Mesendoderm (in vitro differentiated cells): ENCODE data around the gene RASL10A.

ENCODE experiments used
- DNase-seq: peaks from one replicate; pipeline ENCODE4 v3.0.0; 2013
- H2AK5ac ChIP-seq: 2 replicates; pipeline ENCODE4 v1.6.1; 2013; ENCODE audit warnings: low read length, inconsistent platforms
- H2BK120ac ChIP-seq: 2 replicates; pipeline ENCODE4 v1.6.1; 2013; ENCODE audit warnings: low read depth, mild to moderate bottlenecking, low read length, moderate library complexity, mixed read lengths
- H2BK15ac ChIP-seq: replicated peaks from 2 replicates; pipeline ENCODE4 v1.6.1; 2013; ENCODE audit warnings: low read depth, mild to moderate bottlenecking, moderate library complexity
- H2BK5ac ChIP-seq: 2 replicates; pipeline ENCODE4 v1.6.1; 2013; ENCODE audit warnings: low read length, inconsistent platforms
- H3K18ac ChIP-seq: 2 replicates; pipeline ENCODE4 v1.6.1; 2013; ENCODE audit warnings: mild to moderate bottlenecking, low read length, mixed read lengths
- H3K23ac ChIP-seq: one replicate; pipeline ENCODE4 v1.6.1; 2013; ENCODE audit warnings: low read length
- H3K27ac ChIP-seq: 2 replicates; pipeline ENCODE4 v1.5.1; 2013; ENCODE audit warnings: low read depth, mild to moderate bottlenecking, inconsistent platforms, low read length, moderate library complexity
- H3K27me3 ChIP-seq: 2 replicates; pipeline ENCODE4 v1.6.1; 2013; ENCODE audit warnings: low read length, control low read depth, mild to moderate bottlenecking, inconsistent platforms; ENCODE audit not compliant: insufficient read depth, poor library complexity
- H3K36me3 ChIP-seq: 2 replicates; pipeline ENCODE4 v1.6.1; 2013; ENCODE audit warnings: low read length, inconsistent platforms; ENCODE audit not compliant: control insufficient read depth, insufficient read depth
- H3K4ac ChIP-seq: one replicate; pipeline ENCODE4 v1.6.1; 2013; ENCODE audit warnings: low read depth, mild to moderate bottlenecking, low read length, moderate library complexity
- H3K4me1 ChIP-seq: 2 replicates; pipeline ENCODE4 v1.6.1; 2013; ENCODE audit warnings: low read depth, low read length, inconsistent platforms; ENCODE audit not compliant: control insufficient read depth
- H3K4me2 ChIP-seq: 2 replicates; pipeline ENCODE4 v1.6.1; 2013; ENCODE audit warnings: low read length
- H3K4me3 ChIP-seq: 2 replicates; pipeline ENCODE4 v1.5.1; 2013; ENCODE audit warnings: mild to moderate bottlenecking, low read length
- H3K56ac ChIP-seq: one replicate; pipeline ENCODE4 v1.6.1; 2013; ENCODE audit warnings: low read length
- H3K79me1 ChIP-seq: 2 replicates; pipeline ENCODE4 v1.6.1; 2013; ENCODE audit warnings: low read length, inconsistent platforms
- H3K79me2 ChIP-seq: 2 replicates; pipeline ENCODE4 v1.6.1; 2013; ENCODE audit warnings: mild to moderate bottlenecking, low read length; ENCODE audit not compliant: control insufficient read depth, insufficient read depth
- H3K9ac ChIP-seq: 2 replicates; pipeline ENCODE4 v1.6.1; 2013; ENCODE audit warnings: low read length, inconsistent platforms
- H4K5ac ChIP-seq: one replicate; pipeline ENCODE4 v1.6.1; 2013; ENCODE audit warnings: low read length
- H4K8ac ChIP-seq: one replicate; pipeline ENCODE4 v1.6.1; 2013; ENCODE audit warnings: low read depth, mild to moderate bottlenecking, control low read depth, low read length, moderate library complexity
- WGBS: extraction: QIAGEN DNeasy Blood & Tissue Kit; methylation state at CpG from one replicate; pipeline ENCODE4 v1.1.7; 2013; ENCODE audit warnings: low lambda C conversion rate, missing lambda C conversion rate; ENCODE audit not compliant: insufficient coverage; ENCODE audit errors: extremely low coverage; 5-methylcytosine and 5-hydroxymethylcytosine counted together

RASL10A gene

DNA sequence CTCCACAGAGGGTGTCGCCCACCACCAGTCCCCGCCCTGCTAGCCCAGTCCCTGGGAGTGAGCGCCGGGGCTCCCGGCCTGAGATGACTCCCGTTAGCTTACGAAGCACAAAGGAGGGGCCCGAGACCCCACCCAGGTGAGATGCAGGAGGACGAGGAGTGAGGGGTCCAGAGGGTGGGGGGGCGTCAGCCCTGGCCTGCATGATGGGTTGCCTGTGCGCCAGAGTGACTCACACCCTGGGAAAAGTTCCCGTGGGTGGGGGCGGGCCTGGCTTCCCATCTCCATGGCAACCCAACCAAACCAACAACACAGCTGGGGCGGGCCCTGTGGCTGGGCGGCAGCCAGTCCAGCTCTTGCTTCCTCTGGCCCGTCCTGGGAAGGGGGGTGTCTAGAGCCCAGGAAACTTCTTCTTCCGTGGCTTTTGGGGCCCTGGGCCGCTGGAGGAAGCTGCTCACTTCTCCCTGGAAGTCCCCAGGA lies 4.6 kb downstream of the RASL10A start:
- Histone ChIP-seq H3K9ac (no peak overlapping the region), H4K8ac (no peak overlapping the region), H3K4ac (no peak overlapping the region), H3K27me3 (peaks cover 12% of the 10 kb centered on the region), H2BK120ac (no peak overlapping the region), H3K4me1 (peaks cover 4% of the 10 kb centered on the region), H3K79me1 (no peaks in the 10 kb centered on the region), H3K4me2 (no peak overlapping the region), H2BK5ac (no peak overlapping the region), H3K36me3 (no peaks in the 10 kb centered on the region), H4K5ac (no peak overlapping the region), H3K23ac (no peak overlapping the region), H3K27ac (no peak overlapping the region), H3K4me3 (no peak overlapping the region), H3K56ac (no peak overlapping the region), H3K79me2 (no peaks in the 10 kb centered on the region), H2BK15ac (no peak overlapping the region), H2AK5ac (no peak overlapping the region), H3K18ac (no peak overlapping the region)
- DNase-seq, result peak; percentile 95
- no CpG with 5 or more reads among the region's 18 CpGs for WGBS

DNA sequence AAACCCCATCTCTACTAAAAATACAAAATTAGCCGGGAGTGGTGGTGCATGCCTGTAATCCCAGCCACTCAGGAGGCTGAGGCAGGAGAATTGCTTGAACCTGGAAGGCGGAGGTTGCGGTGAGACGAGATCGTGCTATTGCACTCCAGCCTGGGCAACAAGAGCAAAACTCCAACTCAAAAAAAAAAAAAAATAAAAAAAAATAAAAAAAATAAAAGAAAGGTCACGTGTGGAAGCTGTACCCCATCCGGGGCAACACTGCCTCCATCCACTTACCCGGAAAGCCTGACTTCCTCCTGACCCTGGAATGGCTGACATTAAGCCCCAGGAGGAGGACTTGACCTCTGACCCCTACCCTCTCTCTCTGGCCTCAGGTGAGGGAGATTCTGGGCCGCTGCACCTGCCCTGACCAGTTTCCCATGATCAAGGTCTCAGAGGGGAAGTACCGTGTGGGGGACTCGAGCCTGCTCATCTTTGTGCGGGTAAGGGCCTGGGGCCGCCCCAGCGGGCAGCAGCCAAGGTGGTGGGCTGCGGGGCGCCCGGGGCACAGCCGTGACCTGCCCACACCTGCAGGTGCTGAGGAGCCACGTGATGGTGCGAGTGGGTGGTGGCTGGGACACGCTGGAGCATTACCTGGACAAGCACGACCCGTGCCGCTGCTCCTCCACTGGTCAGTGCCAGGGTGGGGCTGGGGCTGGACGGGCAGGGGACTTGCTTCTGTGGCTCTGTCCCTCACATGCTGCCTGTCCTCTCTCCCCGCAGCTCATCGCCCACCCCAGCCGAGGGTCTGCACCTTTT lies 5.2 kb downstream of the RASL10A start:
- Histone ChIP-seq H2BK15ac (no peak overlapping the region), H3K23ac (no peak overlapping the region), H4K5ac (no peak overlapping the region), H3K56ac (no peak overlapping the region), H3K27ac (no peak overlapping the region), H3K4me1 (peaks cover 5% of the 10 kb centered on the region), H3K4me2 (no peak overlapping the region), H3K36me3 (no peaks in the 10 kb centered on the region), H3K79me1 (no peaks in the 10 kb centered on the region), H2BK120ac (no peak overlapping the region), H3K4ac (no peak overlapping the region), H3K18ac (no peak overlapping the region), H3K4me3 (no peak overlapping the region), H4K8ac (no peak overlapping the region), H3K9ac (no peak overlapping the region), H3K79me2 (no peaks in the 10 kb centered on the region), H2BK5ac (no peak overlapping the region), H3K27me3 (peaks cover 12% of the 10 kb centered on the region), H2AK5ac (no peak overlapping the region)
- no CpG with 5 or more reads among the region's 28 CpGs for WGBS
- DNase-seq, result no peak

DNA sequence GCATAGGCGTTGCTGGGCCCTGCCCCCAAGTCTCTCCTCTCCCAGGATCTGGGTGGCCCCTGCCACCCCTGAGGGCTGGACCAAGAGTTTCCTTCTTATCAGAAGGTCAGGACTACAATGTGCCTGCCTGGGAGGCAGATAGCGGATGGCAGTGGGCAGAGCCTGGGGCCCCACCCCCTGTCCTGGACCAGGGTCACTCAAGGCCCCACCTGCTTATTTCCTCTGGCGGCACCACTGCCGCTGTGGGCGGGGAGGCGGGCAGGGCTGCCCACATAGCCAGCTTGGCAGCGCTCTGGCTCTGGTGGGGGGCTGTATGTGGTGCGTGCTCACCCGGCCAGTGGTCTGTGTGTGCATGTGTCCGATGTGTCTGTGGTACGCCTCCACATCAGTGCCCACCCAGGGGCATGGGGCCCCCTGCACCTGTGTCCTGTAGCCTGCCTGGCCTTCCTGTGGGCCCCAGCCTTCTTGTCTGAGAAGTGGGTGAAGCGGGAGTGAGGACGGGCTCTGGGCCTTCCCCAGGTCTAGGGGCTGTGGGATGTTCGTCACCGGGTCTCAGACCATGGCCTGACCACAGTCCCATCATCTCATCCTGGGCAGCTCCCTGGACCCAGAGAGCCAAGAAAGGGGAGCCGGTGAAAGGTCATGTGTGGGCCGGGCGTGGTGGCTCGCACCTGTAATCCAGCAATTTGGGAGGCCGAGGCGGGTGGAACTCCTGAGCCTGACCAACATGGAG lies 6.0 kb downstream of the RASL10A start:
- Histone ChIP-seq H4K5ac (no peak overlapping the region), H3K9ac (no peak overlapping the region), H3K4me1 (peaks cover 5% of the 10 kb centered on the region), H3K18ac (no peak overlapping the region), H3K23ac (no peak overlapping the region), H3K27me3 (peaks cover 8% of the 10 kb centered on the region), H3K79me2 (no peaks in the 10 kb centered on the region), H3K4me2 (no peak overlapping the region), H4K8ac (no peak overlapping the region), H3K36me3 (no peaks in the 10 kb centered on the region), H2BK5ac (no peak overlapping the region), H2AK5ac (no peak overlapping the region), H2BK15ac (no peak overlapping the region), H3K79me1 (no peaks in the 10 kb centered on the region), H3K27ac (no peak overlapping the region), H2BK120ac (no peak overlapping the region), H3K4ac (no peak overlapping the region), H3K4me3 (no peak overlapping the region), H3K56ac (no peak overlapping the region)
- WGBS, result no CpG with 5 or more reads among the region's 21 CpGs
- no peak for DNase-seq

DNA sequence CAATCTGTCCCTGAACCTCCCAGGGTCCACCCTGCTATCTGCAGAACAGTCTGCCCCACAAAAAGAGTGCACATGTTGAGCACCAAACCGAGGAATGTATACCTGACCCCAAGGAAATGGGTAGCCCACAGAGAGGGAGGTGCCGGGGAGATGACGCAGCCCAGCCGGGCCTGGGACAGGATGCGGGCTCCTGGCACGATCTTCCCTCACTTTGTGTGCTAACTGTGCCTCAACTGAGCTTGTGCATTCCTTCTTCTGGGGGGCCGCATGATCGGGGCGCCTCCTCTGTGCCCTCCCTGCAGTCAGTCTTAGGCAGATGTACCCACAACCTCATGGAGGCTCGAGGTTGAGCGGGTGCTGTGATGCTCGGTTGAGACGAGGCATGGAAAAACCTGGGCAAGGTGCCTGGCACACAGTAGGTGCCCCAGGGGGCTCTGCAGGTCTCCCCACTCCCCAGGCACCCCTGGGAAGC lies 6.7 kb downstream of the RASL10A start:
- no peak overlapping the region for H3K27ac ChIP-seq
- H3K79me2 ChIP-seq, result no peaks in the 10 kb centered on the region
- H4K8ac ChIP-seq, result no peak overlapping the region
- H3K23ac ChIP-seq, result no peak overlapping the region
- no peak overlapping the region for H2BK120ac ChIP-seq
- no peaks in the 10 kb centered on the region for H3K36me3 ChIP-seq
- DNase-seq, result no peak
- no peak overlapping the region for H2BK5ac ChIP-seq
- H3K4ac ChIP-seq, result no peak overlapping the region
- no CpG with 5 or more reads among the region's 13 CpGs for WGBS
- H3K9ac ChIP-seq, result peak overlapping the region; percentile 19
- H2BK15ac ChIP-seq, result no peak overlapping the region
- no peak overlapping the region for H3K18ac ChIP-seq
- H3K4me3 ChIP-seq, result no peak overlapping the region
- H3K27me3 ChIP-seq, result peaks cover 3% of the 10 kb centered on the region
- H3K4me2 ChIP-seq, result no peak overlapping the region
- H4K5ac ChIP-seq, result no peak overlapping the region
- no peak overlapping the region for H2AK5ac ChIP-seq
- peak overlapping the region; percentile 29 for H3K56ac ChIP-seq
- peaks cover 5% of the 10 kb centered on the region for H3K4me1 ChIP-seq
- no peaks in the 10 kb centered on the region for H3K79me1 ChIP-seq

DNA sequence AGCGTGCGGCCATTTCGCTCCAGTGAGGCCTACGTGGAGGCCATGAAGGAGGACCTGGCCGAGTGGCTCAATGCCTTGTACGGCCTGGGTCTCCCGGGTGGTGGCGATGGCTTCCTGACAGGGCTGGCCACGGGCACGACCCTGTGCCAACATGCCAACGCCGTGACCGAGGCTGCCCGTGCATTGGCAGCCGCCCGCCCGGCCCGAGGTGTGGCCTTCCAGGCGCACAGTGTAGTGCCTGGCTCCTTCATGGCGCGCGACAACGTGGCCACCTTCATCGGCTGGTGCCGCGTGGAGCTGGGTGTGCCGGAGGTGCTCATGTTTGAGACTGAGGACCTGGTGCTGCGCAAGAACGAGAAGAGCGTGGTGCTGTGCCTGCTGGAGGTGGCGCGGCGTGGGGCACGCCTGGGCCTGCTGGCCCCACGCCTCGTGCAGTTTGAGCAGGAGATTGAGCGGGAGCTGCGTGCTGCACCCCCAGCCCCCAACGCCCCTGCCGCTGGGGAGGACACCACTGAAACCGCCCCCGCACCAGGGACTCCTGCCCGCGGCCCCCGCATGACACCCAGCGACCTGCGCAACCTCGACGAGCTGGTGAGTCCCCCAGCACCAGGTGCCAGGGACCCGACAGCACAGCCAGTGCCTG lies 7.2 kb downstream of the RASL10A start:
- no peak overlapping the region for H3K4ac ChIP-seq
- H3K23ac ChIP-seq, result no peak overlapping the region
- no peak overlapping the region for H3K18ac ChIP-seq
- H3K4me3 ChIP-seq, result no peak overlapping the region
- no peak overlapping the region for H4K8ac ChIP-seq
- H3K4me2 ChIP-seq, result no peak overlapping the region
- no peak overlapping the region for H2BK120ac ChIP-seq
- no peak overlapping the region for H2BK5ac ChIP-seq
- H3K56ac ChIP-seq, result peak overlapping the region; percentile 29
- no peak for DNase-seq
- no peaks in the 10 kb centered on the region for H3K79me2 ChIP-seq
- H2AK5ac ChIP-seq, result no peak overlapping the region
- no peak overlapping the region for H3K9ac ChIP-seq
- H3K36me3 ChIP-seq, result no peaks in the 10 kb centered on the region
- H3K27ac ChIP-seq, result no peak overlapping the region
- H2BK15ac ChIP-seq, result no peak overlapping the region
- H4K5ac ChIP-seq, result no peak overlapping the region
- no CpG with 5 or more reads among the region's 50 CpGs for WGBS
- H3K27me3 ChIP-seq, result no peaks in the 10 kb centered on the region
- no peaks in the 10 kb centered on the region for H3K79me1 ChIP-seq
- H3K4me1 ChIP-seq, result peaks cover 5% of the 10 kb centered on the region
